Right atrium auricular region (tissue), 2 donors: Measurements from ENCODE around the gene TMEM169. TPM values are rescaled to one million over a fixed set of nuclear protein-coding genes. Genes with fewer than 3 reads are reported as not detected.

Experiments used
- DNase-seq: peaks from one replicate; pipeline ENCODE4 v3.0.0-alpha.2; 2019; ENCODE audit warnings: low spot score
- H3K27ac ChIP-seq, 2 donors: fragments of 200-600 bp; sonication (generic); 1 replicate in 1 of 2; 2 replicates in 1 of 2; pipeline ENCODE4 v1.5.1; 2016 to 2019
- H3K27me3 ChIP-seq, 2 donors: fragments of 200-600 bp; sonication (generic); one replicate each; pipeline versions ENCODE4 v1.5.1 to v1.6.0; 2017 to 2019
- H3K36me3 ChIP-seq: fragments of 200-600 bp; sonication (generic); one replicate; pipeline ENCODE4 v1.5.1; 2016
- H3K4me1 ChIP-seq, 2 donors: fragments of 200-600 bp; sonication (generic); one replicate each; pipeline versions ENCODE4 v1.5.1 to v1.6.0; 2017 to 2019
- H3K4me3 ChIP-seq, 2 donors: fragments of 200-600 bp; sonication (generic); 1 replicate in 1 of 2; 2 replicates in 1 of 2; pipeline ENCODE4 v1.5.1; 2017 to 2019; ENCODE audit warnings: mild to moderate bottlenecking in 1 of 2, moderate library complexity in 1 of 2
- H3K9me3 ChIP-seq, 2 donors: fragments of 200-600 bp; sonication (generic); one replicate each; pipeline ENCODE4 v1.5.1; 2019
- total RNA-seq, 2 donors: library from RNA; depleted of rRNA; stranded (reverse); fragments of >200 nt; gene quantifications; one replicate each; pipeline ENCODE4 v1.1.0, GENCODE V29; 2016
- TF ChIP-seq, protein P1 (sequence below), 2 donors: fragments of 200-600 bp; sonication (generic); IDR thresholded peaks; one replicate each; pipeline ENCODE4 v1.5.1; 2019; ENCODE audit warnings: antibody characterized with exemption in 2 of 2

Gene TMEM169
- total RNA-seq, 2 donors from 2014 or later: 0.26 to 0.94 TPM

DNA sequence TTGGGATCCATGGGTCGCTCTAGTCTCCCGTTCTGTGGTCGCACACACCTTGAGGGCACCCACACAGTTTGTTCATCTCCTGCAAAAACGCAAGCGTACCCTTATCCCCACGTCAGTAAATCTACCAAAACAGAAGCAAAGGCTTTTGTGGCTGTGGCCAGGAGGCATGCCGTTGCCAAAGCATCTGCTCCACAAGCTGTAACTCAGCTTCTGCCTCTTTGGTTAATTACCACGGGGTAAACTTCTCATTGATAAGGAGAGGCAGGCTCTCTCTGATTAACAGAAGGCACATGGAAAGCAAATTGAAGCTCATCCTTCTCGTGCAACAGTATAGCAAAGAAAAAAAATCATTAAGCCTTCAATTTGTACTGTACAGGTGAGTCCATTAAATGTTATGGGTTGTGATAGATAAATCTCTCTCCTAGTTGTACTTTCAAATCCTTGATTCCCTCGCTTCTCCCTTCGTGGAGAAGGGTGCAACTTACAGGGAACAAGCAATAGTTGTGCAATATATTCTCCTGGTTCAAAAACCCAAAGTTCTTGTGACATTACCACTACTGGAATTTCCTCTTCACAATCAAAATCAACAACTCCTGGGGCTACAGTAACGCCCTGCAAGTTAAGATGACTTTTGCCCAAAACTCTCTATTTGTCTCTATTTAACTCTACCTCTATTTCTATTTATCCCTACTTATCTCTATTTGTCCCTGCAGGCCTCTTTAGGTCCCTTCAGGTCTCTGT lies 10.4 kb upstream of the TMEM169 start:
- DNase-seq: no peak
- H3K4me3 ChIP-seq: no peak overlapping the region
- H3K27me3 ChIP-seq: no peaks in the 10 kb centered on the region
- TF ChIP-seq, protein P1, sequence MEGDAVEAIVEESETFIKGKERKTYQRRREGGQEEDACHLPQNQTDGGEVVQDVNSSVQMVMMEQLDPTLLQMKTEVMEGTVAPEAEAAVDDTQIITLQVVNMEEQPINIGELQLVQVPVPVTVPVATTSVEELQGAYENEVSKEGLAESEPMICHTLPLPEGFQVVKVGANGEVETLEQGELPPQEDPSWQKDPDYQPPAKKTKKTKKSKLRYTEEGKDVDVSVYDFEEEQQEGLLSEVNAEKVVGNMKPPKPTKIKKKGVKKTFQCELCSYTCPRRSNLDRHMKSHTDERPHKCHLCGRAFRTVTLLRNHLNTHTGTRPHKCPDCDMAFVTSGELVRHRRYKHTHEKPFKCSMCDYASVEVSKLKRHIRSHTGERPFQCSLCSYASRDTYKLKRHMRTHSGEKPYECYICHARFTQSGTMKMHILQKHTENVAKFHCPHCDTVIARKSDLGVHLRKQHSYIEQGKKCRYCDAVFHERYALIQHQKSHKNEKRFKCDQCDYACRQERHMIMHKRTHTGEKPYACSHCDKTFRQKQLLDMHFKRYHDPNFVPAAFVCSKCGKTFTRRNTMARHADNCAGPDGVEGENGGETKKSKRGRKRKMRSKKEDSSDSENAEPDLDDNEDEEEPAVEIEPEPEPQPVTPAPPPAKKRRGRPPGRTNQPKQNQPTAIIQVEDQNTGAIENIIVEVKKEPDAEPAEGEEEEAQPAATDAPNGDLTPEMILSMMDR (IDR thresholded peaks at IDR 0.05): no peak
- no peak overlapping the region for H3K27ac ChIP-seq
- no peaks in the 10 kb centered on the region for H3K4me1 ChIP-seq
- H3K36me3 ChIP-seq: no peaks in the 10 kb centered on the region
- no peaks in the 10 kb centered on the region for H3K9me3 ChIP-seq

DNA sequence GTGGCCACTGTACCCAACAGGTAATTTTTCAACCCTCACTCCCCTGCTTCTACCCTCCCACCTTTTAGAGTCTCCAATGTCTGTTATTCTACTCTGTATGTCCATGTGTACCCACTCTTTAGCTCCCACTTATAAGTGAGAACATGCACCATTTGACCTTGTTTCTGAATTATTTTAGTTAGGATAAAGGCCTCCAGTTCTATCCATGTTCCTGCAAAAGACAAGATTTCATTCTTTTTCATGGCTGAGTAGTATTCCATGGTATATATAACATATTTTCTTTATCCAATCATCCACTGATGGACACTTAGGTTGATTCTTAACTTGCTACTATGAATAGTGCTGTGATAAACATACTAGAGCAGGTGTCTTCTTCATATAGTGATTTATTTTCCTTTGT lies 9.2 kb upstream of the TMEM169 start:
- Histone ChIP-seq H3K36me3 (no peaks in the 10 kb centered on the region), H3K9me3 (no peaks in the 10 kb centered on the region), H3K27ac (no peak overlapping the region), H3K4me1 (no peaks in the 10 kb centered on the region), H3K27me3 (no peaks in the 10 kb centered on the region), H3K4me3 (no peak overlapping the region)
- TF ChIP-seq, protein P1 (IDR thresholded peaks at IDR 0.05): no peak
- DNase-seq: no peak

DNA sequence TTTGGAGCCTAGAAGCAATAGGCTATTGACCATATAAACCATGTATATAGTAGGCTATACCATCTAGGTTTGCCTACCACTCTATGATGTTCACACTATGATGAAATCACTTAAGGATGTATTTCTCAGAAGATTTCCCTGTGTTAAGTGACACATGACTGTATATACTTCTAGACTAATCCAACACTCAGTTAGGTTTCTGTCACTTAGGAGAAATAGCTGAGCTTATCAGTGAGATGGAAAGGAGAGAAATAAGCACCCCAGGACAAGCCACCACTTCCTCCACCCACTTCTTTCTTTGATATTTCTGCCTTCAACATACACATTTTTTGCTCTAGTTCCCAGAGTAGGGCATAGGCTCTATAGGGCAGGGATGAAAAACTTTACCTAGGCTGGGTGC lies 7.9 kb upstream of the TMEM169 start:
- no peaks in the 10 kb centered on the region for H3K9me3 ChIP-seq
- no peaks in the 10 kb centered on the region for H3K4me1 ChIP-seq
- no peaks in the 10 kb centered on the region for H3K36me3 ChIP-seq
- no peak overlapping the region for H3K27ac ChIP-seq
- TF ChIP-seq, protein P1 (IDR thresholded peaks at IDR 0.05): no peak
- DNase-seq: no peak
- no peaks in the 10 kb centered on the region for H3K27me3 ChIP-seq
- no peak overlapping the region for H3K4me3 ChIP-seq

DNA sequence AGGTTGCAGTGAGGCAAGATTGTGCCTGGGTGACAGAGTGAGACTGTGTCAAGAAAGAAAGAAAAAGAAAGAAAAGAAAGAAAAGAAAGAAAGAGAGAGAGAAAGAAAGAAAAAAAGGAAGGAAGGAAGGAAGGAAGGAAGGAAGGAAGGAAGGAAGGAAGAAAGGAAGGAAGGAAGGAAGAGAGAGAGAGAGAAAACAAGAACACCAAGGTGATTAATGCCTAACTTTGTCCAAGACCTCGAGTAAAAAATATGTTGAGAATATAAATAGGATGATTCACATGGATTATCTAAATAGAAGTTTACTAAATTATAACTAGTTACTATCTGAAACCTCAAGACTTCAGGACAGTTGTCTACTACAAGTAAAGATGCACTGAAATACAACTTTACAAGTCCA lies 7.3 kb upstream of the TMEM169 start:
- Histone ChIP-seq H3K9me3 (no peaks in the 10 kb centered on the region), H3K36me3 (no peaks in the 10 kb centered on the region), H3K4me3 (no peak overlapping the region), H3K27me3 (no peaks in the 10 kb centered on the region), H3K27ac (no peak overlapping the region), H3K4me1 (no peaks in the 10 kb centered on the region)
- TF ChIP-seq, protein P1 (IDR thresholded peaks at IDR 0.05): no peak
- DNase-seq: no peak

DNA sequence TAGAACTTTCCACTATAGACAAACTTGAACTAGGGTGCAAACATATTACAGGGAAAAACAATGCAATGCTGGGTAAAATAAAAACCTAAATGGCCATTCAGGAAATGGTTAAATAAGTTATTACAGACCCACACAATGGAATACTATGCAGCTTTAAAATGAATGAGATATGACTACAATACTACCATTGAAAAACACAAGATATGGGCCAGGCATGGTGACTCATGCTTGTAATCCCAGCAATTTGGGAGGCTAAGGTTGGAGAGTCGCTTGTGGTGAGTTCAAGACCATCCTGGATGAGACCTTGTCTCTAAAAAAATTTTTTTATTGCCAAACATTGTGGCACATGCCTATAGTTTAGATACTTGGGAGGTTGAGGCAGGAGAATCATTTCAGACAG lies 6.9 kb upstream of the TMEM169 start:
- TF ChIP-seq, protein P1 (IDR thresholded peaks at IDR 0.05): no peak
- no peak overlapping the region for H3K4me3 ChIP-seq
- H3K9me3 ChIP-seq: no peaks in the 10 kb centered on the region
- H3K27me3 ChIP-seq: no peaks in the 10 kb centered on the region
- no peaks in the 10 kb centered on the region for H3K4me1 ChIP-seq
- DNase-seq: no peak
- H3K27ac ChIP-seq: no peak overlapping the region
- H3K36me3 ChIP-seq: no peaks in the 10 kb centered on the region
